ENCODE measurements around the gene RPTN.

DNA sequence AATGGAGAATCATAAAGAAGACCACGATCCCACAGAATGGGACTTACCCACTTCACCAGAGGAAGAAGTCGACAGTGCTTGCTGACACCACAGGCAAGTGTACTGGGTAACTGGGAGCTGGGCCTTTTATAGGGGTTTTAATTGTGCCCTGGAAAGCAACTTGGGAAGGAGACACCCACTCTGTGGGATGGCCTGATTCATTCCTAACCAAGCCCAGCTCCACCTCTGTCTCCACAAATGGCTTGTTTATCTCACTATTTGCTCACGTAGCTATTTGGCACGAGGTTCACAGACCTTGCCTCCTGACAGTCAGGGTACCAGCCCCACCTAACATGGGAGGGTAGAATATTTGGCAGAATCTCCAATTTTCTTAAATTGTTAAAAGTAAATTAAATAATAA lies 43.7 kb downstream of the RPTN start, which contains the start of gene TCHH:
- no peak for TF ChIP-seq RCOR1 (IDR thresholded peaks at IDR 0.05; ENCODE audit: low read depth, low read length)
- TF ChIP-seq, protein P1, sequence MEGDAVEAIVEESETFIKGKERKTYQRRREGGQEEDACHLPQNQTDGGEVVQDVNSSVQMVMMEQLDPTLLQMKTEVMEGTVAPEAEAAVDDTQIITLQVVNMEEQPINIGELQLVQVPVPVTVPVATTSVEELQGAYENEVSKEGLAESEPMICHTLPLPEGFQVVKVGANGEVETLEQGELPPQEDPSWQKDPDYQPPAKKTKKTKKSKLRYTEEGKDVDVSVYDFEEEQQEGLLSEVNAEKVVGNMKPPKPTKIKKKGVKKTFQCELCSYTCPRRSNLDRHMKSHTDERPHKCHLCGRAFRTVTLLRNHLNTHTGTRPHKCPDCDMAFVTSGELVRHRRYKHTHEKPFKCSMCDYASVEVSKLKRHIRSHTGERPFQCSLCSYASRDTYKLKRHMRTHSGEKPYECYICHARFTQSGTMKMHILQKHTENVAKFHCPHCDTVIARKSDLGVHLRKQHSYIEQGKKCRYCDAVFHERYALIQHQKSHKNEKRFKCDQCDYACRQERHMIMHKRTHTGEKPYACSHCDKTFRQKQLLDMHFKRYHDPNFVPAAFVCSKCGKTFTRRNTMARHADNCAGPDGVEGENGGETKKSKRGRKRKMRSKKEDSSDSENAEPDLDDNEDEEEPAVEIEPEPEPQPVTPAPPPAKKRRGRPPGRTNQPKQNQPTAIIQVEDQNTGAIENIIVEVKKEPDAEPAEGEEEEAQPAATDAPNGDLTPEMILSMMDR (IDR thresholded peaks at IDR 0.05) = no peak
- no peak for TF ChIP-seq HOXB13 (CRISPR knock-in tag; IDR thresholded peaks at IDR 0.05; ENCODE audit: low read depth)
- TF ChIP-seq MAZ (IDR thresholded peaks at IDR 0.05; ENCODE audit: borderline replicate concordance, low read depth, low read length) = no peak
- TF ChIP-seq EP300 (IDR thresholded peaks at IDR 0.05) = no peak
- no peak for TF ChIP-seq POLR2A (IDR thresholded peaks at IDR 0.05; ENCODE audit: low read length)
- no peak for TF ChIP-seq RFX5 (IDR thresholded peaks at IDR 0.05)
- TF ChIP-seq ZNF302 (CRISPR knock-in tag; IDR thresholded peaks at IDR 0.05) = no peak
